ENCODE data around the gene ZCRB1. TPM values are rescaled to one million over a fixed set of nuclear protein-coding genes. Genes with fewer than 3 reads are reported as not detected.

ZCRB1 gene
- total RNA-seq, 1 experiment from 2014 or later, result 71.5 TPM

DNA sequence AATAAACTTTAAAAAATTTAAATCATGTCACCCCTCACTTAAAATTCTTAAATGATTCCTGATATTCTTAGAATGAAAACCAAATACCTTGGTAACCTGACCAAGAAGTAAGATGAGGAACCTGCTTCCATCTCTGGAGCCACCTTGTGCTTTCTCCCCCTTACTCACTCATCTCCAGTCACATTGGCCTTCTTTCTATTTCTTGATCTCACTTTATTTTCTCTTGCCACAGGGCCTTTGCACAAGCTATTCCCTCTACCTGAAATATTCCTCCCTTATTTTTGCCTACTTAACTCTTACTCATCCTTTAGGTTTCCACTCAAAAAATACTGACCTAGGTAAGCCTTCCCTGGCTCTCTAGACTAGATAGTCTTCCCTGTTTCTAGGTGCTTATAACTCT lies 5.1 kb downstream of the ZCRB1 start:
- Histone ChIP-seq H3K27ac (ENCODE audit: insufficient read length, low read depth, low read length) (no peak overlapping the region), H3K79me1 (ENCODE audit: insufficient read depth, low read depth, low read length, poor library complexity, severe bottlenecking) (no peaks in the 10 kb centered on the region), H3K23me2 (ENCODE audit: insufficient read length, low read depth, low read length, poor library complexity, severe bottlenecking) (no peaks in the 10 kb centered on the region), H3K56ac (ENCODE audit: insufficient read length, low read depth, low read length) (no peak overlapping the region), H3K4ac (ENCODE audit: low read depth, low read length) (no peak overlapping the region), H3K18ac (ENCODE audit: insufficient read length, low read depth, low read length) (no peak overlapping the region), H4K5ac (ENCODE audit: insufficient read length, low read depth, low read length) (no peak overlapping the region), H2AK5ac (ENCODE audit: insufficient read length, low read length) (no peak overlapping the region), H2BK12ac (ENCODE audit: insufficient read length, low read depth, low read length) (no peak overlapping the region), H3K9me3 (ENCODE audit: control insufficient read depth, low read depth, low read length) (no peaks in the 10 kb centered on the region), H3K4me1 (ENCODE audit: insufficient read depth, low read length) (no peaks in the 10 kb centered on the region), H2AFZ (ENCODE audit: low read length) (no peak overlapping the region), H3K4me2 (ENCODE audit: insufficient read depth, insufficient read length, low read length) (no peak overlapping the region), H3K27me3 (ENCODE audit: insufficient read depth, low read length) (no peaks in the 10 kb centered on the region), H4K20me1 (ENCODE audit: control insufficient read depth, insufficient read depth, insufficient read length) (no peaks in the 10 kb centered on the region), H2BK15ac (ENCODE audit: low read depth, low read length) (no peak overlapping the region), H3T11ph (ENCODE audit: low read length) (no peak overlapping the region), H4K8ac (replicated peaks; ENCODE audit: insufficient read length, low read depth, low read length) (no peak overlapping the region), H4K91ac (ENCODE audit: insufficient read length, low read depth, low read length) (no peak overlapping the region), H3K79me2 (ENCODE audit: insufficient read depth, low read length) (no peaks in the 10 kb centered on the region), H3K14ac (ENCODE audit: insufficient read depth, low read length) (no peak overlapping the region), H2BK20ac (ENCODE audit: low read depth, low read length, poor library complexity, severe bottlenecking) (no peak overlapping the region), H2BK5ac (ENCODE audit: insufficient read length, low read length) (no peak overlapping the region), H3K9ac (ENCODE audit: extremely low read depth, insufficient read length, low read length) (no peak overlapping the region), H2BK120ac (ENCODE audit: low read depth, low read length, poor library complexity, severe bottlenecking) (no peak overlapping the region), H3K23ac (ENCODE audit: insufficient read length, low read depth, low read length) (no peak overlapping the region)
- Mint-ChIP-seq H3K27me3 (ENCODE audit: low read depth) (no peaks in the 10 kb centered on the region), H3K27ac (no peak overlapping the region), H3K4me3 (no peak overlapping the region), H3K4me1 (peaks cover 3 to 4% of the 10 kb centered on the region in 2 experiments; a peak in 3 of 4 replicates), H3K36me3 (ENCODE audit: insufficient read depth in 1 of 3, low read depth in 3 of 3) (peaks cover 0 to 33% (median 12%) of the 10 kb centered on the region in 3 experiments; a peak in 6 of 7 replicates), H3K9me3 (no peaks in the 10 kb centered on the region)
- no peak for DNase-seq
- TF ChIP-seq, protein P1, sequence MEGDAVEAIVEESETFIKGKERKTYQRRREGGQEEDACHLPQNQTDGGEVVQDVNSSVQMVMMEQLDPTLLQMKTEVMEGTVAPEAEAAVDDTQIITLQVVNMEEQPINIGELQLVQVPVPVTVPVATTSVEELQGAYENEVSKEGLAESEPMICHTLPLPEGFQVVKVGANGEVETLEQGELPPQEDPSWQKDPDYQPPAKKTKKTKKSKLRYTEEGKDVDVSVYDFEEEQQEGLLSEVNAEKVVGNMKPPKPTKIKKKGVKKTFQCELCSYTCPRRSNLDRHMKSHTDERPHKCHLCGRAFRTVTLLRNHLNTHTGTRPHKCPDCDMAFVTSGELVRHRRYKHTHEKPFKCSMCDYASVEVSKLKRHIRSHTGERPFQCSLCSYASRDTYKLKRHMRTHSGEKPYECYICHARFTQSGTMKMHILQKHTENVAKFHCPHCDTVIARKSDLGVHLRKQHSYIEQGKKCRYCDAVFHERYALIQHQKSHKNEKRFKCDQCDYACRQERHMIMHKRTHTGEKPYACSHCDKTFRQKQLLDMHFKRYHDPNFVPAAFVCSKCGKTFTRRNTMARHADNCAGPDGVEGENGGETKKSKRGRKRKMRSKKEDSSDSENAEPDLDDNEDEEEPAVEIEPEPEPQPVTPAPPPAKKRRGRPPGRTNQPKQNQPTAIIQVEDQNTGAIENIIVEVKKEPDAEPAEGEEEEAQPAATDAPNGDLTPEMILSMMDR (conservative IDR thresholded peaks at IDR 0.05), result no peak
